Measurements from ENCODE around the gene CLCN5. TPM values are rescaled to one million over a fixed set of nuclear protein-coding genes. Genes with fewer than 3 reads are reported as not detected.
A peak's percentile ranks its signal among the peaks of the same experiment; 100 is the strongest.

The CLCN5 gene
- polyA plus RNA-seq, 1 donor: 40.8 TPM

GRCh38 chrX:49970674-49971073, 48.3 kb downstream of the CLCN5 start:
- Histone ChIP-seq H3K4me1 (ENCODE audit: control insufficient read depth, insufficient read depth, low read length) (peaks cover 4% of the 10 kb centered on the region), H3K27ac (ENCODE audit: low read length) (no peak overlapping the region), H3K4me3 (ENCODE audit: low read length) (no peak overlapping the region), H3K27me3 (ENCODE audit: control insufficient read depth, insufficient read depth, low read length) (no peaks in the 10 kb centered on the region), H3K9me3 (ENCODE audit: control insufficient read depth, low read depth, low read length) (no peaks in the 10 kb centered on the region), H3K36me3 (ENCODE audit: control insufficient read depth, insufficient read depth, low read length) (peaks cover 3% of the 10 kb centered on the region)
- no CpG with 5 or more reads among the region's 2 CpGs for WGBS (ENCODE audit: insufficient coverage, low lambda C conversion rate)
- no peak for DNase-seq

GRCh38 chrX:49972328-49972860, 50.0 kb downstream of the CLCN5 start:
- Histone ChIP-seq H3K27me3 (ENCODE audit: control insufficient read depth, insufficient read depth, low read length) (no peaks in the 10 kb centered on the region), H3K27ac (ENCODE audit: low read length) (peak overlapping the region; percentile 80), H3K4me1 (ENCODE audit: control insufficient read depth, insufficient read depth, low read length) (peaks cover 8% of the 10 kb centered on the region), H3K9me3 (ENCODE audit: control insufficient read depth, low read depth, low read length) (no peaks in the 10 kb centered on the region), H3K4me3 (ENCODE audit: low read length) (no peak overlapping the region), H3K36me3 (ENCODE audit: control insufficient read depth, insufficient read depth, low read length) (peaks cover 3% of the 10 kb centered on the region)
- peak; percentile 64 to 84 for DNase-seq
- 60% methylated on average over 1 of the region's 5 CpGs for WGBS (ENCODE audit: insufficient coverage, low lambda C conversion rate)

GRCh38 chrX:49976682-49977197, 54.3 kb downstream of the CLCN5 start:
- no peaks in the 10 kb centered on the region for H3K27me3 ChIP-seq (ENCODE audit: control insufficient read depth, insufficient read depth, low read length)
- peaks cover 12% of the 10 kb centered on the region for H3K4me1 ChIP-seq (ENCODE audit: control insufficient read depth, insufficient read depth, low read length)
- H3K9me3 ChIP-seq (ENCODE audit: control insufficient read depth, low read depth, low read length): no peaks in the 10 kb centered on the region
- no CpG with 5 or more reads among the region's 4 CpGs for WGBS (ENCODE audit: insufficient coverage, low lambda C conversion rate)
- H3K4me3 ChIP-seq (ENCODE audit: low read length): no peak overlapping the region
- H3K27ac ChIP-seq (ENCODE audit: low read length): peak overlapping the region; percentile 68
- DNase-seq: no peak
- H3K36me3 ChIP-seq (ENCODE audit: control insufficient read depth, insufficient read depth, low read length): peaks cover 3% of the 10 kb centered on the region

- Histone ChIP-seq H3K36me3 (ENCODE audit: control insufficient read depth, insufficient read depth, low read length) (peaks cover 3% of the 10 kb centered on the region), H3K4me3 (ENCODE audit: low read length) (no peak overlapping the region), H3K27me3 (ENCODE audit: control insufficient read depth, insufficient read depth, low read length) (no peaks in the 10 kb centered on the region), H3K27ac (ENCODE audit: low read length) (peak overlapping the region; percentile 68), H3K9me3 (ENCODE audit: control insufficient read depth, low read depth, low read length) (no peaks in the 10 kb centered on the region), H3K4me1 (ENCODE audit: control insufficient read depth, insufficient read depth, low read length) (peaks cover 12% of the 10 kb centered on the region)
- WGBS (ENCODE audit: insufficient coverage, low lambda C conversion rate): no CpG with 5 or more reads among the region's 9 CpGs
- DNase-seq: no peak
Measured at GRCh38 chrX:49977319-49978090, 55.1 kb downstream of the CLCN5 start.

- H3K36me3 ChIP-seq (ENCODE audit: control insufficient read depth, insufficient read depth, low read length): peaks cover 3% of the 10 kb centered on the region
- no peak for DNase-seq
Measured at GRCh38 chrX:49978176-49978575, 55.8 kb downstream of the CLCN5 start.

GRCh38 chrX:49986058-49986457, 63.7 kb downstream of the CLCN5 start:
- H3K9me3 ChIP-seq (ENCODE audit: control insufficient read depth, low read depth, low read length): no peaks in the 10 kb centered on the region
- no peaks in the 10 kb centered on the region for H3K4me1 ChIP-seq (ENCODE audit: control insufficient read depth, insufficient read depth, low read length)
- no peak for DNase-seq
- no peak overlapping the region for H3K4me3 ChIP-seq (ENCODE audit: low read length)
- 40% methylated on average over 1 of the region's 3 CpGs for WGBS (ENCODE audit: insufficient coverage, low lambda C conversion rate)
- H3K36me3 ChIP-seq (ENCODE audit: control insufficient read depth, insufficient read depth, low read length): no peaks in the 10 kb centered on the region
- no peaks in the 10 kb centered on the region for H3K27me3 ChIP-seq (ENCODE audit: control insufficient read depth, insufficient read depth, low read length)
- H3K27ac ChIP-seq (ENCODE audit: low read length): no peak overlapping the region

More at GRCh38 chrX:49978176-49978575, 55.8 kb downstream of the CLCN5 start:
- H3K27me3 ChIP-seq (ENCODE audit: control insufficient read depth, insufficient read depth, low read length): no peaks in the 10 kb centered on the region
- H3K4me1 ChIP-seq (ENCODE audit: control insufficient read depth, insufficient read depth, low read length): peaks cover 12% of the 10 kb centered on the region
- peak overlapping the region; percentile 68 for H3K27ac ChIP-seq (ENCODE audit: low read length)
- no peaks in the 10 kb centered on the region for H3K9me3 ChIP-seq (ENCODE audit: control insufficient read depth, low read depth, low read length)
- no peak overlapping the region for H3K4me3 ChIP-seq (ENCODE audit: low read length)
- no CpG with 5 or more reads among the region's 2 CpGs for WGBS (ENCODE audit: insufficient coverage, low lambda C conversion rate)

GRCh38 chrX:49987651-49988050, 65.3 kb downstream of the CLCN5 start:
- WGBS (ENCODE audit: insufficient coverage, low lambda C conversion rate): no CpG with 5 or more reads among the region's 2 CpGs
- no peaks in the 10 kb centered on the region for H3K27me3 ChIP-seq (ENCODE audit: control insufficient read depth, insufficient read depth, low read length)
- no peak for DNase-seq

GRCh38 chrX:49988143-49988542, 65.7 kb downstream of the CLCN5 start:
- Histone ChIP-seq H3K36me3 (ENCODE audit: control insufficient read depth, insufficient read depth, low read length) (no peaks in the 10 kb centered on the region), H3K27ac (ENCODE audit: low read length) (no peak overlapping the region), H3K4me3 (ENCODE audit: low read length) (no peak overlapping the region), H3K27me3 (ENCODE audit: control insufficient read depth, insufficient read depth, low read length) (no peaks in the 10 kb centered on the region), H3K9me3 (ENCODE audit: control insufficient read depth, low read depth, low read length) (no peaks in the 10 kb centered on the region), H3K4me1 (ENCODE audit: control insufficient read depth, insufficient read depth, low read length) (no peaks in the 10 kb centered on the region)
- no peak for DNase-seq
- no CpG with 5 or more reads among the region's 5 CpGs for whole genome bisulfite sequencing (ENCODE audit: insufficient coverage, low lambda C conversion rate)

More at GRCh38 chrX:49987651-49988050, 65.3 kb downstream of the CLCN5 start:
- Histone ChIP-seq H3K4me3 (ENCODE audit: low read length) (no peak overlapping the region), H3K27ac (ENCODE audit: low read length) (no peak overlapping the region), H3K36me3 (ENCODE audit: control insufficient read depth, insufficient read depth, low read length) (no peaks in the 10 kb centered on the region), H3K4me1 (ENCODE audit: control insufficient read depth, insufficient read depth, low read length) (no peaks in the 10 kb centered on the region), H3K9me3 (ENCODE audit: control insufficient read depth, low read depth, low read length) (no peaks in the 10 kb centered on the region)

GRCh38 chrX:49991758-49992157, 69.4 kb downstream of the CLCN5 start:
- no peak overlapping the region for H3K27ac ChIP-seq (ENCODE audit: low read length)
- H3K27me3 ChIP-seq (ENCODE audit: control insufficient read depth, insufficient read depth, low read length): no peaks in the 10 kb centered on the region
- H3K4me1 ChIP-seq (ENCODE audit: control insufficient read depth, insufficient read depth, low read length): no peaks in the 10 kb centered on the region
- no peak for DNase-seq
- no peaks in the 10 kb centered on the region for H3K9me3 ChIP-seq (ENCODE audit: control insufficient read depth, low read depth, low read length)
- no CpG with 5 or more reads among the region's 4 CpGs for WGBS (ENCODE audit: insufficient coverage, low lambda C conversion rate)
- no peak overlapping the region for H3K4me3 ChIP-seq (ENCODE audit: low read length)
- no peaks in the 10 kb centered on the region for H3K36me3 ChIP-seq (ENCODE audit: control insufficient read depth, insufficient read depth, low read length)

- no CpG with 5 or more reads among the region's 1 CpG for WGBS (ENCODE audit: insufficient coverage, low lambda C conversion rate)
Measured at GRCh38 chrX:49992853-49993252, 70.5 kb downstream of the CLCN5 start.

More at GRCh38 chrX:49992853-49993252, 70.5 kb downstream of the CLCN5 start:
- Histone ChIP-seq H3K4me3 (ENCODE audit: low read length) (no peak overlapping the region), H3K27ac (ENCODE audit: low read length) (no peak overlapping the region), H3K4me1 (ENCODE audit: control insufficient read depth, insufficient read depth, low read length) (no peaks in the 10 kb centered on the region), H3K9me3 (ENCODE audit: control insufficient read depth, low read depth, low read length) (no peaks in the 10 kb centered on the region), H3K27me3 (ENCODE audit: control insufficient read depth, insufficient read depth, low read length) (no peaks in the 10 kb centered on the region), H3K36me3 (ENCODE audit: control insufficient read depth, insufficient read depth, low read length) (no peaks in the 10 kb centered on the region)
- DNase-seq: no peak

Data from large intestine (tissue), 3 donors.